ENCODE data around the gene NLE1. TPM values are rescaled to one million over a fixed set of nuclear protein-coding genes. Genes with fewer than 3 reads are reported as not detected.

Gene NLE1
- total RNA-seq, 1 experiment from 2014 or later = 35.5 TPM

GRCh38 chr17:35088356-35088880 is 53.7 kb downstream of the NLE1 start:
- ChIA-PET POLR2A (no interaction called here), CTCF (no interaction called here)
- Histone ChIP-seq H3K4me1 (ENCODE audit: control insufficient read depth, insufficient read depth, low read length) (peaks cover 20% of the 10 kb centered on the region), H3K27me3 (ENCODE audit: control insufficient read depth, insufficient read depth, low read length) (no peaks in the 10 kb centered on the region), H3K27ac (ENCODE audit: low read length) (peak overlapping the region; percentile 85), H3K36me3 (ENCODE audit: control insufficient read depth, insufficient read depth, low read length) (no peaks in the 10 kb centered on the region), H3K4me3 (ENCODE audit: low read depth in 2 of 2, low read length in 2 of 2) (peak overlapping the region; percentile 72 to 95), H3K9me3 (ENCODE audit: control insufficient read depth, insufficient read depth, low read depth, low read length) (no peaks in the 10 kb centered on the region)
- ATAC-seq (peak; percentile 52), DNase-seq (ENCODE audit: low read depth, low spot score) (no peak)
- in situ Hi-C loops (cut with HindIII; ENCODE audit: low pct_unique_long_range_greater_than_20kb, low sequenced_read_pairs) (no loop called here), intact Hi-C loops (cut with micrococcal nuclease; ENCODE audit: unreplicated experiment) (loop anchor here (2.0 kb wide), 1 partner anchor 88 kb away; no protein-coding TSS in a partner anchor)
- TF ChIP-seq, protein P1, sequence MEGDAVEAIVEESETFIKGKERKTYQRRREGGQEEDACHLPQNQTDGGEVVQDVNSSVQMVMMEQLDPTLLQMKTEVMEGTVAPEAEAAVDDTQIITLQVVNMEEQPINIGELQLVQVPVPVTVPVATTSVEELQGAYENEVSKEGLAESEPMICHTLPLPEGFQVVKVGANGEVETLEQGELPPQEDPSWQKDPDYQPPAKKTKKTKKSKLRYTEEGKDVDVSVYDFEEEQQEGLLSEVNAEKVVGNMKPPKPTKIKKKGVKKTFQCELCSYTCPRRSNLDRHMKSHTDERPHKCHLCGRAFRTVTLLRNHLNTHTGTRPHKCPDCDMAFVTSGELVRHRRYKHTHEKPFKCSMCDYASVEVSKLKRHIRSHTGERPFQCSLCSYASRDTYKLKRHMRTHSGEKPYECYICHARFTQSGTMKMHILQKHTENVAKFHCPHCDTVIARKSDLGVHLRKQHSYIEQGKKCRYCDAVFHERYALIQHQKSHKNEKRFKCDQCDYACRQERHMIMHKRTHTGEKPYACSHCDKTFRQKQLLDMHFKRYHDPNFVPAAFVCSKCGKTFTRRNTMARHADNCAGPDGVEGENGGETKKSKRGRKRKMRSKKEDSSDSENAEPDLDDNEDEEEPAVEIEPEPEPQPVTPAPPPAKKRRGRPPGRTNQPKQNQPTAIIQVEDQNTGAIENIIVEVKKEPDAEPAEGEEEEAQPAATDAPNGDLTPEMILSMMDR (IDR thresholded peaks at IDR 0.05) = no peak
- TF ChIP-seq POLR2AphosphoS5 (IDR thresholded peaks at IDR 0.05; ENCODE audit: low read depth, low read length) (no peak), SIN3A (IDR thresholded peaks at IDR 0.05; ENCODE audit: borderline replicate concordance, insufficient read depth, low read depth, low read length) (0 out of 2 replicates have a peak, but pooled peaks have one; percentile 15), TCF7L2 (IDR thresholded peaks at IDR 0.05; ENCODE audit: low read depth, low read length) (no peak)
- TF ChIP-seq, protein P2, sequence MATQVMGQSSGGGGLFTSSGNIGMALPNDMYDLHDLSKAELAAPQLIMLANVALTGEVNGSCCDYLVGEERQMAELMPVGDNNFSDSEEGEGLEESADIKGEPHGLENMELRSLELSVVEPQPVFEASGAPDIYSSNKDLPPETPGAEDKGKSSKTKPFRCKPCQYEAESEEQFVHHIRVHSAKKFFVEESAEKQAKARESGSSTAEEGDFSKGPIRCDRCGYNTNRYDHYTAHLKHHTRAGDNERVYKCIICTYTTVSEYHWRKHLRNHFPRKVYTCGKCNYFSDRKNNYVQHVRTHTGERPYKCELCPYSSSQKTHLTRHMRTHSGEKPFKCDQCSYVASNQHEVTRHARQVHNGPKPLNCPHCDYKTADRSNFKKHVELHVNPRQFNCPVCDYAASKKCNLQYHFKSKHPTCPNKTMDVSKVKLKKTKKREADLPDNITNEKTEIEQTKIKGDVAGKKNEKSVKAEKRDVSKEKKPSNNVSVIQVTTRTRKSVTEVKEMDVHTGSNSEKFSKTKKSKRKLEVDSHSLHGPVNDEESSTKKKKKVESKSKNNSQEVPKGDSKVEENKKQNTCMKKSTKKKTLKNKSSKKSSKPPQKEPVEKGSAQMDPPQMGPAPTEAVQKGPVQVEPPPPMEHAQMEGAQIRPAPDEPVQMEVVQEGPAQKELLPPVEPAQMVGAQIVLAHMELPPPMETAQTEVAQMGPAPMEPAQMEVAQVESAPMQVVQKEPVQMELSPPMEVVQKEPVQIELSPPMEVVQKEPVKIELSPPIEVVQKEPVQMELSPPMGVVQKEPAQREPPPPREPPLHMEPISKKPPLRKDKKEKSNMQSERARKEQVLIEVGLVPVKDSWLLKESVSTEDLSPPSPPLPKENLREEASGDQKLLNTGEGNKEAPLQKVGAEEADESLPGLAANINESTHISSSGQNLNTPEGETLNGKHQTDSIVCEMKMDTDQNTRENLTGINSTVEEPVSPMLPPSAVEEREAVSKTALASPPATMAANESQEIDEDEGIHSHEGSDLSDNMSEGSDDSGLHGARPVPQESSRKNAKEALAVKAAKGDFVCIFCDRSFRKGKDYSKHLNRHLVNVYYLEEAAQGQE (IDR thresholded peaks at IDR 0.05; ENCODE audit: insufficient read depth in 1 of 2, low read depth in 2 of 2, low read length in 1 of 2) = no peak
- no TSS peak for BruUV-seq (replicated peaks)

DNA sequence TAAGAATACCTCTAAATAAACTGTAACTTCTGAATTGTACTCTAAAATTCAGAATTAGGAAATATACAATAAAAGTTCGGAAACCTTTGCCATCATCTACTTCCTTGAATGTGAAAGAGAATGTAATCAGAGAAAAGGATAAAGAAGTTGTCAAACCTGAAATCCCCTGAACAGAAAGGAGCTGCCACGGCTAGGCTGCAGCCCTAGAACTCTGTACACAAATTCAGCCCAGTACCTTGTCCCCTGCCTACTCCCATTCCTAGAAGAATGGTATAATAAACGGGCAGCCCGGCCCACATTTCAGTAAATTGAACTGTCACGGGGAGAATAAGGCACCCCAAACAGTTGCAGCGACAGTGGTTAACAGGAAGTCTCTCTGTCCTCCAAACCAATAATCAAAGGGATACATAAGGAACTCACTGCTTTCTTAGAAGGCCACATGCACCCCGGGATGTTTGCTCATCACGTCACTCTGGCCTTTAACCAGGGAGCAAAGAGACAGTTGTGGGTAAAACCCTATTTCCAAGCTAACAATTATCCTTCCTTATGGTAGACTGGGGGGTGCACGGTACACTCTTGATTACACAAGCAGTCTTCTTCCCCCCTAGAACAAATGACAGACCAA is 54.3 kb downstream of the NLE1 start:
- H3K27me3 ChIP-seq (ENCODE audit: control insufficient read depth, insufficient read depth, low read length) = no peaks in the 10 kb centered on the region
- no TSS peak for BruUV-seq (replicated peaks)
- H3K27ac ChIP-seq (ENCODE audit: low read length) = peak overlapping the region; percentile 85
- DNase-seq (ENCODE audit: low read depth, low spot score) (no peak), ATAC-seq (peak; percentile 2; the same call in 1 of the 2 replicates)
- H3K4me1 ChIP-seq (ENCODE audit: control insufficient read depth, insufficient read depth, low read length) = peaks cover 25% of the 10 kb centered on the region
- 0 out of 2 replicates have a peak, but pooled peaks have one; percentile 37 for TF ChIP-seq SIN3A (IDR thresholded peaks at IDR 0.05; ENCODE audit: borderline replicate concordance, insufficient read depth, low read depth, low read length)
- TF ChIP-seq, protein P2 (IDR thresholded peaks at IDR 0.05; ENCODE audit: insufficient read depth in 1 of 2, low read depth in 2 of 2, low read length in 1 of 2) = no peak
- no peak for TF ChIP-seq POLR2AphosphoS5 (IDR thresholded peaks at IDR 0.05; ENCODE audit: low read depth, low read length)
- no peak for TF ChIP-seq TCF7L2 (IDR thresholded peaks at IDR 0.05; ENCODE audit: low read depth, low read length)
- TF ChIP-seq, protein P1 (IDR thresholded peaks at IDR 0.05) = no peak
- peak overlapping the region; percentile 72 to 95 for H3K4me3 ChIP-seq (ENCODE audit: low read depth in 2 of 2, low read length in 2 of 2)
- ChIA-PET POLR2A (interaction anchor here (0.6 to 0.7 kb wide), 2 partner anchors 48 to 109 kb away, joined by 3 to 5 read pairs; no protein-coding TSS in a partner anchor), CTCF (no interaction called here)
- no peaks in the 10 kb centered on the region for H3K36me3 ChIP-seq (ENCODE audit: control insufficient read depth, insufficient read depth, low read length)
- in situ Hi-C loops (cut with HindIII; ENCODE audit: low pct_unique_long_range_greater_than_20kb, low sequenced_read_pairs) = no loop called here
- H3K9me3 ChIP-seq (ENCODE audit: control insufficient read depth, insufficient read depth, low read depth, low read length) = no peaks in the 10 kb centered on the region
- intact Hi-C loops (cut with micrococcal nuclease; ENCODE audit: unreplicated experiment) = loop anchor here (2.0 kb wide), 1 partner anchor 87 kb away; no protein-coding TSS in a partner anchor
